Measurements from ENCODE around the gene UBQLN4.

- TF ChIP-seq KHSRP (IDR thresholded peaks at IDR 0.05) (no peak), CTCF (IDR thresholded peaks at IDR 0.05 in 2 of 3, conservative IDR thresholded peaks at IDR 0.05 in 1 of 3; ENCODE audit: insufficient read depth in 2 of 3, low read depth in 1 of 3, low read length in 3 of 3) (no peak)
These were observed 33.1 kb downstream of the UBQLN4 start, which contains the start of gene SSR2 for GRCh38 chr1:156020293-156021092.
